Testis (tissue), 3 donors: ENCODE results near the gene ZNF628. TPM values are rescaled to one million over a fixed set of nuclear protein-coding genes. Genes with fewer than 3 reads are reported as not detected.

Experiments used
- DNase-seq: peaks from one replicate; pipeline ENCODE4 v3.0.0-alpha.2; 2019
- H3K27ac ChIP-seq, 2 donors: fragments of 200-600 bp; sonication (generic); one replicate each; pipeline ENCODE4 v1.5.1; 2019
- H3K27me3 ChIP-seq: fragments of 200-600 bp; sonication (generic); one replicate; pipeline ENCODE4 v1.5.1; 2019
- H3K36me3 ChIP-seq: fragments of 200-600 bp; sonication (generic); one replicate; pipeline ENCODE4 v1.5.1; 2017; ENCODE audit warnings: low read depth; ENCODE audit errors: missing control alignments
- H3K4me1 ChIP-seq: fragments of 200-600 bp; sonication (generic); one replicate; pipeline ENCODE4 v1.5.1; 2019
- H3K4me3 ChIP-seq, 2 donors: fragments of 200-600 bp; sonication (generic); one replicate each; pipeline ENCODE4 v1.5.1; 2017 to 2019
- H3K9me3 ChIP-seq: fragments of 200-600 bp; sonication (generic); one replicate; pipeline ENCODE4 v1.5.1; 2017
- CTCF ChIP-seq, 3 experiments: fragments of 450-650 bp in 2 of 3; fragments of 200-600 bp in 1 of 3; sonication (generic) in 1 of 3; IDR thresholded peaks; one replicate each; pipeline ENCODE4 v1.5.1; 2016 to 2019; ENCODE audit warnings: antibody characterized with exemption in 3 of 3, mild to moderate bottlenecking in 2 of 3, moderate library complexity in 1 of 3
- POLR2A ChIP-seq: fragments of 450-650 bp; IDR thresholded peaks from one replicate; pipeline ENCODE4 v1.6.1; 2017; ENCODE audit warnings: antibody characterized with exemption, mild to moderate bottlenecking, moderate library complexity
- WGBS, 2 donors: methylation state at CpG; one replicate each; pipeline ENCODE4 v1.1.5; 2018; 5-methylcytosine and 5-hydroxymethylcytosine counted together
- intact Hi-C: fragments of 100-400 bp; cut with DNase I; formaldehyde crosslinking; loops from one replicate; pipeline ENCODE4 v1.15.1; 2023; ENCODE audit warnings: low total_unique reads
- polyA plus RNA-seq: library from polyadenylated mRNA; stranded (reverse); fragments of 350-450 nt; fragmentation: Illumina TruSeq; extraction: RNeasy Lipid Tissue Mini Kit (QIAGEN cat#74804); gene quantifications from one replicate; pipeline ENCODE4 v1.2.3, GENCODE V29; 2014; ENCODE audit warnings: low read depth, low replicate concordance; ENCODE audit not compliant: insufficient read depth
- total RNA-seq, 2 donors: library from RNA; depleted of rRNA; stranded (reverse); fragments of >200 nt; gene quantifications; one replicate each; pipeline ENCODE4 v1.2.3, GENCODE V29; 2016

Gene ZNF628
- total and polyA plus RNA-seq, 3 donors from 2014 or later, result 31.3 to 53.7 (median 33.8) TPM

- Histone ChIP-seq H3K4me3 (no peak overlapping the region), H3K36me3 (no peaks in the 10 kb centered on the region), H3K27me3 (no peaks in the 10 kb centered on the region), H3K27ac (peak overlapping the region; percentile 89 to 94), H3K9me3 (no peaks in the 10 kb centered on the region), H3K4me1 (peaks cover 44% of the 10 kb centered on the region)
- TF ChIP-seq CTCF (IDR thresholded peaks at IDR 0.05), result no peak
- TF ChIP-seq POLR2A, result no peak
- 31 to 45% methylated on average over 23 to 27 of the region's 27 CpGs for WGBS, 2 donors
- peak; percentile 65 for DNase-seq
- intact Hi-C loops, result no loop called here
Observed at GRCh38 chr19:55486971-55487923, 10.8 kb downstream of the ZNF628 start.

- H3K4me1 ChIP-seq, result peaks cover 48% of the 10 kb centered on the region
- no peaks in the 10 kb centered on the region for H3K27me3 ChIP-seq
- DNase-seq, result peak; percentile 60
- TF ChIP-seq POLR2A (no peak), CTCF (IDR thresholded peaks at IDR 0.05) (no peak)
- H3K4me3 ChIP-seq, result no peak within 1 kb of the TSS
- no peaks in the 10 kb centered on the region for H3K9me3 ChIP-seq
- no peaks in the 10 kb centered on the region for H3K36me3 ChIP-seq
- 30 to 33% methylated on average over 8 to 15 of the region's 21 CpGs for WGBS, 2 donors
- intact Hi-C loops, result no loop called here
- peak within 1 kb of the TSS; percentile 89 to 94 for H3K27ac ChIP-seq
Observed at GRCh38 chr19:55487924-55488687, 11.7 kb downstream of the ZNF628 start, which contains the start of gene SSC5D. Gene SSC5D (plus strand): TSS chr19:55488436. CDS start chr19:55488590, 154 bp downstream.

- Histone ChIP-seq H3K27me3 (no peaks in the 10 kb centered on the region), H3K4me3 (no peak overlapping the region), H3K36me3 (no peaks in the 10 kb centered on the region), H3K9me3 (no peaks in the 10 kb centered on the region), H3K27ac (peak overlapping the region; percentile 3 to 83), H3K4me1 (peaks cover 48% of the 10 kb centered on the region)
- 70 to 74% methylated on average over 19 to 31 of the region's 36 CpGs for WGBS, 2 donors
- no peak for DNase-seq
- intact Hi-C loops, result no loop called here
- TF ChIP-seq POLR2A (no peak), CTCF (IDR thresholded peaks at IDR 0.05) (no peak)
Observed at GRCh38 chr19:55488986-55489710, 12.7 kb downstream of the ZNF628 start.

- intact Hi-C loops, result no loop called here
- no peak for DNase-seq
- H3K27ac ChIP-seq, result no peak overlapping the region
- no peaks in the 10 kb centered on the region for H3K36me3 ChIP-seq
- no peak for TF ChIP-seq CTCF (IDR thresholded peaks at IDR 0.05)
- TF ChIP-seq POLR2A, result no peak
- H3K4me1 ChIP-seq, result peaks cover 47% of the 10 kb centered on the region
- WGBS, 2 donors, result 83 to 100% methylated on average over 1 to 20 of the region's 21 CpGs
- no peak overlapping the region for H3K4me3 ChIP-seq
- no peaks in the 10 kb centered on the region for H3K27me3 ChIP-seq
- no peaks in the 10 kb centered on the region for H3K9me3 ChIP-seq
Observed at GRCh38 chr19:55489711-55490477, 13.5 kb downstream of the ZNF628 start.
